ENCODE results near the gene OR5K1.

GRCh38 chr3:98450372-98450771 is 12.6 kb upstream of the OR5K1 start:
- TF ChIP-seq CTCF (IDR thresholded peaks at IDR 0.05) (no peak), POLR2A (IDR thresholded peaks at IDR 0.05) (no peak)
